CD4-positive, alpha-beta T cell treated with Interleukin-2 at 100 ng/mL for 4 hours (primary cell): ENCODE data around the gene OLIG2.

Experiments
- DNase-seq: peaks from one replicate; pipeline ENCODE4 v3.0.0-alpha.2; 2020; ENCODE audit warnings: low spot score

OLIG2 gene

DNA sequence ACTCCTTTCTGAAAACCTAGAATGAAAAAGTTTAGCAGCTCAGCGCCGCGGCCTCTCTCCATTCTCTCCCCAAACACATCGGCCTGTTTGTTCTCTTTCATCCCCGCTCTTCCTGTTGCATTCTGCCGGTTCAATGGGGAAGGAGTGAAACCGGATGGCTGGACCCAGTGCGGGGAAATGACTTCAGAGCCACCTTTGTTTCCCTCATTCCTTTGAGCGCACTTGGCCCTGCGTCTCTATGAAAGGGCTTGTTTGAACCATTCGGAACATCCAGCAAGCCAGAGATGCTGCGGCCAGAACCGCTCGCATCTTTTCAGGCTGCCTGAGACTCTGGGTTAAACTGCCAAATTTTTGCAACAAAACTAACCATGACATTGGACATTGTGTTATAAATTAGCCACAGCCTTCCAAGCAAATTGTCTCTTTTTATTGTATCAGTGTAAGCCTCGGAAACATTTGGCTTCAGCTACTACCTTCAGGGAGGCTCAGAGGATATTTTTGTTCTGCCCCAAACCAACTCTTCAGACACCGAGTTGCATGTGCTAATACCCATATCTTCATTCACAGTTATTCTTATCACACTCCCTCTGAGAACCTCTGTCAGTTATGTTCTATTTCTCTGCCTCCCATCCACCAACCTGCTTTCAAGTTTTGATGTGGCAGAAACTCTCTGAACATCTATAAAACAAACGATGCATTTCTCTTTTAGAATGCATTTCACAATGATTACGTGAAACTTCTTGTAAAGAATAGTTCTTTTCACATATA, 39.1 kb downstream of the OLIG2 start:
- no peak for DNase-seq

DNA sequence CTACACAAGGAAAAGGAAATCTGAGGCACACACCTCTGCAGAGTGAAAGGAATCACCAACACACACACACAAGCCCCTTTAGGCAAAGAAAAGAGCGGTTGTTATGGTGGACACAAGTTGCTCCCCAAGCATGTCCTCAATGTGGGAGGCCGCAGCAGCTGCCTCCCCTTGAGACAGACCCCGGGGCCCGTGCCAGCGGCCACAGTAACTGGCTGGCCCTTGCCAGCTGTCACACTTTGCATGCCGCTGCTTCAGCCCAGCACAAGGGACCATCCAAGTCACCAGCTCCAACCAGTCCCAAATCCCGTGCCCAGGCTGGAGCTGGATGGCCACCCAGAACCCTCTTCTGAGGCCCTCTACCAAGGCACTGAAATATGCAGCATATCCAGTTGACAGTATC, 41.3 kb downstream of the OLIG2 start:
- DNase-seq: no peak

DNA sequence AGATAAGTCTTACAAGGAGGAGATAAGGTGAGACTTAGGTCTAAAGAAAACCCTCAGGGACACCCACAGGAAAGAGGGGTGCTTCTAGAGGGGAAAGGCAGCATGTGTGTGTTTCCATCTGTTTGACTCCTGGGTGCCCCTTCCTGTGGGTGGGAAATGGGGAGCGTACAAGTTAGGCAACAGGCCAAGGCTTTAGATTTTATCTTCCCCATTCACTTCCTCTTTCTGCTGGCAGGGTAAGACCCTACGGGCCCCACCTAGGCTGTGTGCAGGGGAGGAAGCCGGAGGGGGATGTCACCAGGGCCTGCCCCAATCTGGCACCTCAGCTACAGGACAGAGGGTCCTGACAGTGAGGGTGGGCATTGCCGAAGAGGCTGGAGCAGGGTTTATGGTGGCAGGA, 41.7 kb downstream of the OLIG2 start:
- no peak for DNase-seq

DNA sequence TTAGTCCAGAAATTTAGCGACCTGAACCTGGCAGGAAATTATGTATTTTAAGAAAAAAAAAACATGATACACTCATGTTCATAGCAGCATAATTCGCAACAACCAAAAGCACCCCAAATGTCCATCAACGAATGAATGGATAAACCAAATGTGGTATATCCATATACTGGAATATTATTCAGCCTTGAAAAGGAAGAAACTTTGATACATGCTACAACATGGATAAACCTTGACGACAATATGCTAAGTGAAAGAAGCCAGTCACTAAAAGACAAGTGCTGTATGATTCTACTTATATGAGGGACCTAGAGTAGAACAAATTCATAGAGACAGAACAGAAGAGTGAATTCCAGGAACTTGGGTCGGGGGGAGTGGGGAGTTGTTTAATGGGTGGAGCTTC, 43.5 kb downstream of the OLIG2 start:
- DNase-seq: no peak

DNA sequence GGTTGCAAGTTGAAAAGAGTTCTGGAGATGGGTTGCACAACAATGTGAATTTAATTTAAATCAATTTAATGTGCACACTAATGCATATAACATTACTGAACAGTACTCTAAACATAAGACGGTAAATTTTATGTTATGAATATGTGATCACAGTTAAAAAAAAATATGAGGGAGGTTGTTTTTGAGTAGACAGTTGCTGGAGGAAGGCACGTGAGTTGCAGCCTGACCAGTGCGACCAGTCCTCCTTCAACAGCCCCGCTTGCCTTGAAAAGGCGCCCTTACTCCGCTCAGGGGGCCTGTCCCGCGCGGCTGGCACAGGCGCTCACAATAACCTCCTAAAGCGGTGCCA, 43.9 kb downstream of the OLIG2 start:
- DNase-seq: no peak

DNA sequence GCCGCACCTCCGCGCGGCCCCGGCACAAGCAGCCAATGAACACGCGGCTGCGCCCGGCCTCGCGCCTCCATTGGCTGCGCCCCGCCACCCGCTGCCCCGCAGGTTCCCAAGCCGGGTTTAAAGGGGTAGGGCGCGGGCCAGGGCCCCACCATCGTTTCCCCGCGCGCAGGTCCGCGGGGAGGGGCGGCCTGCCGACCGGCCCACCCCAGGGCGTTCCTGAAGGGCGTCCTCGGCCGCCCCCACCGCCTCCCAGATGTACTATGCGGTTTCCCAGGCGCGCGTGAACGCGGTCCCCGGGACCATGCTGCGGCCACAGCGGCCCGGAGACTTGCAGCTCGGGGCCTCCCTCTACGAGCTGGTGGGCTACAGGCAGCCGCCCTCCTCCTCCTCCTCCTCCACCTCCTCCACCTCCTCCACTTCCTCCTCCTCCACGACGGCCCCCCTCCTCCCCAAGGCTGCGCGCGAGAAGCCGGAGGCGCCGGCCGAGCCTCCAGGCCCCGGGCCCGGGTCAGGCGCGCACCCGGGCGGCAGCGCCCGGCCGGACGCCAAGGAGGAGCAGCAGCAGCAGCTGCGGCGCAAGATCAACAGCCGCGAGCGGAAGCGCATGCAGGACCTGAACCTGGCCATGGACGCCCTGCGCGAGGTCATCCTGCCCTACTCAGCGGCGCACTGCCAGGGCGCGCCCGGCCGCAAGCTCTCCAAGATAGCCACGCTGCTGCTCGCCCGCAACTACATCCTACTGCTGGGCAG, 44.4 kb downstream of the OLIG2 start, which contains the start of gene OLIG1:
TSS of gene OLIG1 (plus strand) at position 148 of the 750 bp plus-strand sequence. CDS start at position 254, 106 bp downstream.
- peak; percentile 3 for DNase-seq

DNA sequence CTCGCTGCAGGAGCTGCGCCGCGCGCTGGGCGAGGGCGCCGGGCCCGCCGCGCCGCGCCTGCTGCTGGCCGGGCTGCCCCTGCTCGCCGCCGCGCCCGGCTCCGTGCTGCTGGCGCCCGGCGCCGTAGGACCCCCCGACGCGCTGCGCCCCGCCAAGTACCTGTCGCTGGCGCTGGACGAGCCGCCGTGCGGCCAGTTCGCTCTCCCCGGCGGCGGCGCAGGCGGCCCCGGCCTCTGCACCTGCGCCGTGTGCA, 44.9 kb downstream of the OLIG2 start:
- no peak for DNase-seq

DNA sequence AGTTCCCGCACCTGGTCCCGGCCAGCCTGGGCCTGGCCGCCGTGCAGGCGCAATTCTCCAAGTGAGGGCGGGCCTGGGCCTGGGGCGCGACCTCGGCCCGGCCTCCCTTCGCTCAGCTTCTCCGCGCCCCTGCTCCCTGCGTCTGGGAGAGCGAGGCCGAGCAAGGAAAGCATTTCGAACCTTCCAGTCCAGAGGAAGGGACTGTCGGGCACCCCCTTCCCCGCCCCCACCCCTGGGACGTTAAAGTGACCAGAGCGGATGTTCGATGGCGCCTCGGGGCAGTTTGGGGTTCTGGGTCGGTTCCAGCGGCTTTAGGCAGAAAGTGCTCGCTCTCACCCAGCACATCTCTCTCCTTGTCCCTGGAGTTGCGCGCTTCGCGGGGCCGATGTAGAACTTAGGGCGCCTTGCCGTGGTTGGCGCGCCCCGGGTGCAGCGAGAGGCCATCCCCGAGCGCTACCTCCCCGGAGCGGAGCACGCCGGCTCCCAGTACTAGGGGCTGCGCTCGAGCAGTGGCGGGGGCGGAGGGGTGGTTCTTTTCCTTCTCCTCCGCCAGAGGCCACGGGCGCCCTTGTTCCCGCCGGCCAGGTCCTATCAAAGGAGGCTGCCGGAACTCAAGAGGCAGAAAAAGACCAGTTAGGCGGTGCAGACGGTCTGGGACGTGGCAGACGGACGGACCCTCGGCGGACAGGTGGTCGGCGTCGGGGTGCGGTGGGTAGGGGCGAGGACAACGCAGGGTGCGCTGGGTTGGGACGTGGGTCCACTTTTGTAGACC, 45.4 kb downstream of the OLIG2 start:
- DNase-seq: no peak

DNA sequence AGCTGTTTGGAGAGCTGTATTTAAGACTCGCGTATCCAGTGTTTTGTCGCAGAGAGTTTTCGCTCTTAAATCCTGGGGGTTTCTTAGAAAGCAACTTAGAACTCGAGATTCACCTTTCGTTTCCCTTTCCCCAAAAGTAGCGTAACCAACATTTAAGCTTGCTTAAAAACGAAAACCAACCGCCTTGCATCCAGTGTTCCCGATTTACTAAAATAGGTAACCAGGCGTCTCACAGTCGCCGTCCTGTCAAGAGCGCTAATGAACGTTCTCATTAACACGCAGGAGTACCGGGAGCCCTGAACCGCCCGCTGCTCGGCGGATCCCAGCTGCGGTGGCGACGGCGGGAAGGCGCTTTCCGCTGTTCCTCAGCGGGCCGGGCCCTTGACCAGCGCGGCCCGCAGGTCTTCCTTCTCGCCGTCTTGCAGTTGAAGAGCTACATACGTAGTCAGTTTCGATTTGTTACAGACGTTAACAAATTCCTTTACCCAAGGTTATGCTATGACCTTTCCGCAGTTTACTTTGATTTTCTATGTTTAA, 46.1 kb downstream of the OLIG2 start:
- no peak for DNase-seq

DNA sequence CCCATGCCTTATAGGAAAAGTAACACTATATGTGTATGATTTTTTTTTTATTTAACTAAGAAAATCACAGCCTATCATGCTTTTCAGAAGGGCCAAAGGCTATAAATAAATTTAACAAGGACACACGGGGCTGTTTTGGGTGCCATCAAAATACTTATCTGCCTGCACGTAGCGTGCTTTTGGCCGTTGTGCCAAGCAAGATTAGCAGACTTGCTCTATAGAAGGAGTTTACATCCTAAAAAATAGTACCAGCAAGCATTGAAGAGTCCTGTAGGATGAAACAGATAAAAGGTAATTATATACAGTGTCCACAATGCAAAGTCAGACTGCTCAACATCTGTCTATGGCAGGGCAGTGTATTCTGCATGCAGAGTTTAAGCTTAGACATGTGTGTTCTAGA, 47.9 kb downstream of the OLIG2 start:
- no peak for DNase-seq

DNA sequence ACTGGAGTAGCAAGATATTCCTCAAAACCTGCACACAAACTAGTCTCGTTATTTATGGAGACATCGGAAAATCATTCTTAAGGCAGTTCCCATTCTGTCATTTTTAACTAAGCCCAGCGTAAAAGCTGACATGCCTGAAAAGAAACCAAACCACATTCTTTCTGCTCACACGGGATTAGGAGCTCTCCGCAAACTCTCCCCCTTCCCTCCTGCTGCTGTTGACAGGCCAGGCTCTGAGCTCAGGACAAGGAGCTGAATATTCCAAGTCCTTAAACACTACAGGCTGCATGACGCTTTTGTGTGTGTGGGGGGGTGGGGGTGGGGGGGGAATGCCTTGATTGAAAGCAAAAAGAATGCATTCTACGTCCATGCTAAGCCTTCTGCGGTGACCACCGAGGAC, 49.4 kb downstream of the OLIG2 start:
- no peak for DNase-seq

DNA sequence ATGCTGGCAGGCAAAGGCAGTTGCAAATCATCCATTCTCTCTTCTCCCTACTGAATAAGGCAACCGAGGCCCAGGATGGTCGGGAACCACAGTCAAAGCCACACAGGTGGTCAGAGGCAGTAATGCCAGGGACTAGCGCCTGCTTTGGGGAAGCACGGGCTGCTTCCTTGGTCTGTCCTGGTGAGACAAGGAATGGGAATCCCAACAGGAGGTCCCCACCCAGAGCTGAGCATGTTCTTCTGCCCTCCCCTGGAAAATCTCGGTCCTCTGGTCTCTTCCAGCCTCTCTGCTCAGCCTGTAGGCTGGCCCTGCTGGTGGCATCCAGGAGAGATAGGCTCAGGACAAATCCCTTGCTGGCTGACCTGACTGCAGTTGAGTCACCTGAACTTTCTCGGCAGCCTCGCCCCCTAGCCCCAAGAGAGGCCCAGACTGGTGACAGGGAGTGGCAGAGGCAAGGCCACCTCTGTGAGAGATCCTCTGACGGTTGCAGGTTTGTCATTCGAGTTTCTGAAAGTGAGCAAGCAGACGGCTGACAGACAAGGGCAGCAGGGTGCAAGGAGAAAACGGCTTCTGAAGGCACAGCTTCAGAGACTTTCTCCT, 50.0 kb downstream of the OLIG2 start:
- no peak for DNase-seq

DNA sequence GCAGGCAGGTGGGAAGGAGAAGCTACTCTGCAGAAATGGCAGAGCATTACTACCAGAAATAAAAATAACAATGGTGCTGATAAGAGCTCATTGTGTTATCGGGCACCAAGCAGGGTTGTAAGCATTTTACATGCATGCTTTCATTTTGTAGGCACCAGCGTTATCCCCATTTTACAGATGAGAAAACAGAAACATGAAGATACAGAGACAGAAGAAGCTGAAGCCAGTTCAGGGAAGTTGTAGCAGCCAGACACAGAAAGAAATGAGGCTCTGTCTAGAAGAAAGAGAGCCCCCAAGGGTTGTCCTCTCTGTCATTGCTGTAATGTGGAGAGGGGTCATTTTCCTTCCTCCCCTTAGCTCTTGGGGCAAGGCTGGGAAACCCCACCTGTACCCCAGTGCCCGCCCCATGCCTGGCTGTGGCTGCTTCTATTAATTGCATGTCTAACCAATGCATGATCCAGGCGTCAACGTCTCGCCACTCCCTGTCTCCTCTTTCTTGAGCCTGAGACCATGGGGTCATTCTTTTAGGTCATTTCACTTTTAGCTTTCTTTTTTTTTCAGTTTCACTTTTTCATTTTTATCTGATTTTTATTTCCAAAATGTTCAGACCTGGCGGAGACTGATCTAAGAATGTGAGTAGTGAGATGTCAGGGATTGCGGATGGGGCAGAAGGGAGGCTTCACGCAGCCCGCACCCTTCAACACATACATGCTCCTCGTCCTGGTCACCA, 51.0 kb downstream of the OLIG2 start:
- DNase-seq: no peak
